ENCODE measurements around the gene IGFN1. TPM values are rescaled to one million over a fixed set of nuclear protein-coding genes. Genes with fewer than 3 reads are reported as not detected.
A peak's percentile ranks its signal among the peaks of the same experiment; 100 is the strongest.

Gene IGFN1
- total and polyA plus RNA-seq, 2 of the 8 experiments (the other 6 are each of a cell fraction or from before 2014, with no cell fraction given), result not detected

- TF ChIP-seq RXRA (IDR thresholded peaks at IDR 0.05; ENCODE audit: insufficient read depth, low read depth, low read length) (0 out of 2 replicates have a peak, but pooled peaks have one; percentile 52), SP4 (IDR thresholded peaks at IDR 0.05; ENCODE audit: low read length) (no peak), TCF12 (IDR thresholded peaks at IDR 0.05; ENCODE audit: low read depth, low read length) (no peak), NANOG (IDR thresholded peaks at IDR 0.05; ENCODE audit: insufficient read depth, low read depth, low read length, poor library complexity, severe bottlenecking) (no peak)
These were observed 64.2 kb downstream of the IGFN1 start (continued) for GRCh38 chr1:201254625-201255478.

Data from H1 (cell line).